Measurements from ENCODE around the gene SHBG. TPM values are rescaled to one million over a fixed set of nuclear protein-coding genes. Genes with fewer than 3 reads are reported as not detected.
"Not testable (repeated sequence)": the region's sequence is repeated elsewhere in the genome, so short reads cannot be mapped to it uniquely, and the experiment has no call there.

The SHBG gene
- total RNA-seq, 1 donor from 2014 or later: 5.9 TPM

- H3K4me1 Mint-ChIP-seq (ENCODE audit: low read depth): peaks cover 3% of the 10 kb centered on the region
- no peaks in the 10 kb centered on the region for H3K27me3 Mint-ChIP-seq
- H3K9me3 Mint-ChIP-seq (ENCODE audit: low read depth): no peaks in the 10 kb centered on the region
- peak within 1 kb of the TSS; percentile 76 for H3K27ac Mint-ChIP-seq
- no peak for TF ChIP-seq CTCF (IDR thresholded peaks at IDR 0.05; ENCODE audit: unreplicated experiment)
- DNase-seq (ENCODE audit: low spot score, unreplicated experiment): no peak
- H3K4me3 Mint-ChIP-seq (ENCODE audit: low read depth): no peak within 1 kb of the TSS
- peaks cover 35% of the 10 kb centered on the region for H3K36me3 Mint-ChIP-seq (ENCODE audit: insufficient read depth)
These were observed 39.8 kb upstream of the SHBG start, which contains the start of gene SOX15 for GRCh38 chr17:7589891-7590691. TSS of gene SOX15 (minus strand) at chr17:7590094. CDS start at chr17:7589676, 418 bp downstream.

- no peaks in the 10 kb centered on the region for H3K9me3 Mint-ChIP-seq (ENCODE audit: low read depth)
- TF ChIP-seq CTCF (IDR thresholded peaks at IDR 0.05; ENCODE audit: unreplicated experiment): no peak
These were observed 39.2 kb upstream of the SHBG start for GRCh38 chr17:7590743-7591142.

GRCh38 chr17:7591596-7591995, 38.3 kb upstream of the SHBG start:
- Mint-ChIP-seq H3K27me3 (no peaks in the 10 kb centered on the region), H3K36me3 (ENCODE audit: insufficient read depth) (peaks cover 39% of the 10 kb centered on the region), H3K4me3 (ENCODE audit: low read depth) (no peak overlapping the region), H3K27ac (no peak overlapping the region), H3K9me3 (ENCODE audit: low read depth) (no peaks in the 10 kb centered on the region), H3K4me1 (ENCODE audit: low read depth) (peaks cover 1% of the 10 kb centered on the region)
- no peak for TF ChIP-seq CTCF (IDR thresholded peaks at IDR 0.05; ENCODE audit: unreplicated experiment)
- no peak for DNase-seq (ENCODE audit: low spot score, unreplicated experiment)

More at GRCh38 chr17:7590743-7591142, 39.2 kb upstream of the SHBG start:
- Mint-ChIP-seq H3K27me3 (no peaks in the 10 kb centered on the region), H3K4me1 (ENCODE audit: low read depth) (peaks cover 1% of the 10 kb centered on the region), H3K4me3 (ENCODE audit: low read depth) (no peak overlapping the region), H3K36me3 (ENCODE audit: insufficient read depth) (peaks cover 38% of the 10 kb centered on the region), H3K27ac (peak overlapping the region; percentile 76)
- DNase-seq (ENCODE audit: low spot score, unreplicated experiment): no peak

- Mint-ChIP-seq H3K4me3 (ENCODE audit: low read depth) (no peak overlapping the region), H3K36me3 (ENCODE audit: insufficient read depth) (peaks cover 35% of the 10 kb centered on the region), H3K9me3 (ENCODE audit: low read depth) (no peaks in the 10 kb centered on the region), H3K27ac (no peak overlapping the region), H3K4me1 (ENCODE audit: low read depth) (peaks cover 1% of the 10 kb centered on the region), H3K27me3 (no peaks in the 10 kb centered on the region)
- no peak for DNase-seq (ENCODE audit: low spot score, unreplicated experiment)
- TF ChIP-seq CTCF (IDR thresholded peaks at IDR 0.05; ENCODE audit: unreplicated experiment): no peak
These were observed 37.4 kb upstream of the SHBG start for GRCh38 chr17:7592422-7593021.

GRCh38 chr17:7593296-7593695, 36.6 kb upstream of the SHBG start:
- Mint-ChIP-seq H3K36me3 (ENCODE audit: insufficient read depth) (peaks cover 33% of the 10 kb centered on the region), H3K9me3 (ENCODE audit: low read depth) (no peaks in the 10 kb centered on the region), H3K27me3 (no peaks in the 10 kb centered on the region), H3K4me1 (ENCODE audit: low read depth) (peaks cover 1% of the 10 kb centered on the region), H3K4me3 (ENCODE audit: low read depth) (no peak overlapping the region), H3K27ac (peak overlapping the region; percentile 12)
- no peak for DNase-seq (ENCODE audit: low spot score, unreplicated experiment)
- no peak for TF ChIP-seq CTCF (IDR thresholded peaks at IDR 0.05; ENCODE audit: unreplicated experiment)

GRCh38 chr17:7597561-7597960, 32.4 kb upstream of the SHBG start:
- H3K36me3 Mint-ChIP-seq (ENCODE audit: insufficient read depth): peaks cover 36% of the 10 kb centered on the region
- H3K27me3 Mint-ChIP-seq; H3K4me3 Mint-ChIP-seq (ENCODE audit: low read depth); H3K27ac Mint-ChIP-seq; DNase-seq (ENCODE audit: low spot score, unreplicated experiment); H3K9me3 Mint-ChIP-seq (ENCODE audit: low read depth); H3K4me1 Mint-ChIP-seq (ENCODE audit: low read depth): not testable (repeated sequence)

Measured in progenitor cell of endocrine pancreas (in vitro differentiated cells).